WERI-Rb-1 (cell line): ENCODE results near the gene PTP4A2.

Experiments used
- DNase-seq: peaks from one replicate; pipeline ENCODE4 v3.0.0-alpha.2; 2020
- H3K27ac ChIP-seq: fragments of 250-450 bp; sonication (Bioruptor Pico); 2 replicates; pipeline ENCODE4 v1.5.1; 2020; ENCODE audit warnings: mild to moderate bottlenecking, moderate library complexity
- H3K27me3 ChIP-seq: fragments of 250-450 bp; sonication (Bioruptor Pico); 2 replicates; pipeline ENCODE4 v1.5.1; 2021; ENCODE audit warnings: mild to moderate bottlenecking, low read depth, moderate library complexity; ENCODE audit not compliant: insufficient read depth, severe bottlenecking
- H3K36me3 ChIP-seq: fragments of 250-450 bp; sonication (Bioruptor Pico); 2 replicates; pipeline ENCODE4 v1.5.1; 2020; ENCODE audit warnings: mild to moderate bottlenecking, moderate library complexity
- H3K4me3 ChIP-seq: 2 replicates; pipeline ENCODE4 v1.5.1; 2011; ENCODE audit warnings: low read depth, mild to moderate bottlenecking, control low read depth, low read length
- H3K9me3 ChIP-seq: fragments of 250-450 bp; sonication (Bioruptor Pico); 2 replicates; pipeline ENCODE4 v1.5.1; 2021; ENCODE audit warnings: mild to moderate bottlenecking, moderate library complexity; ENCODE audit not compliant: severe bottlenecking
- TF ChIP-seq, protein P1 (sequence below): IDR thresholded peaks from 2 replicates; pipeline ENCODE4 v1.5.1; 2011; ENCODE audit warnings: low read depth, mild to moderate bottlenecking, control low read depth, inconsistent platforms, low read length

PTP4A2 gene

DNA sequence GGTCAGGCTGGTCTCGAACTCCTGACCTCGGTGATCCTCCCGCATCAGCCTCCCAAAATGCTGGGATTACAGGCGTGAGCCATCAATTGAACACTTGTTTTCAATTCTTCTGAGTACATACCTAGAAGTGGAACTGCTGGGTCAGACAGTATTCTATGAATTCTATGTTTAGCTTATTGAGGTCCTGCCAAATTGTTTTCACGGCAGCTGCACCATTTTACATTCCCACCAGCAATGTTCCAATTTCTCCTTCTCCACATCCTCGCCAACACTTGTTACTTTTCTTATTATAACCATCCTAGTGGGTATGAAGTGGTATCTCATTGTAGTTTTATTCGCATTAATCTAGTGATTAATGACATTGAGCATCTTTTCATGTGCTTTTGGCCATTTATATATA is 49.9 kb downstream of the PTP4A2 start:
- TF ChIP-seq, protein P1, sequence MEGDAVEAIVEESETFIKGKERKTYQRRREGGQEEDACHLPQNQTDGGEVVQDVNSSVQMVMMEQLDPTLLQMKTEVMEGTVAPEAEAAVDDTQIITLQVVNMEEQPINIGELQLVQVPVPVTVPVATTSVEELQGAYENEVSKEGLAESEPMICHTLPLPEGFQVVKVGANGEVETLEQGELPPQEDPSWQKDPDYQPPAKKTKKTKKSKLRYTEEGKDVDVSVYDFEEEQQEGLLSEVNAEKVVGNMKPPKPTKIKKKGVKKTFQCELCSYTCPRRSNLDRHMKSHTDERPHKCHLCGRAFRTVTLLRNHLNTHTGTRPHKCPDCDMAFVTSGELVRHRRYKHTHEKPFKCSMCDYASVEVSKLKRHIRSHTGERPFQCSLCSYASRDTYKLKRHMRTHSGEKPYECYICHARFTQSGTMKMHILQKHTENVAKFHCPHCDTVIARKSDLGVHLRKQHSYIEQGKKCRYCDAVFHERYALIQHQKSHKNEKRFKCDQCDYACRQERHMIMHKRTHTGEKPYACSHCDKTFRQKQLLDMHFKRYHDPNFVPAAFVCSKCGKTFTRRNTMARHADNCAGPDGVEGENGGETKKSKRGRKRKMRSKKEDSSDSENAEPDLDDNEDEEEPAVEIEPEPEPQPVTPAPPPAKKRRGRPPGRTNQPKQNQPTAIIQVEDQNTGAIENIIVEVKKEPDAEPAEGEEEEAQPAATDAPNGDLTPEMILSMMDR: no peak
- no peak for DNase-seq
- Histone ChIP-seq H3K9me3 (no peaks in the 10 kb centered on the region), H3K27ac (no peak overlapping the region), H3K36me3 (no peaks in the 10 kb centered on the region), H3K4me3 (no peak overlapping the region), H3K27me3 (no peaks in the 10 kb centered on the region)

DNA sequence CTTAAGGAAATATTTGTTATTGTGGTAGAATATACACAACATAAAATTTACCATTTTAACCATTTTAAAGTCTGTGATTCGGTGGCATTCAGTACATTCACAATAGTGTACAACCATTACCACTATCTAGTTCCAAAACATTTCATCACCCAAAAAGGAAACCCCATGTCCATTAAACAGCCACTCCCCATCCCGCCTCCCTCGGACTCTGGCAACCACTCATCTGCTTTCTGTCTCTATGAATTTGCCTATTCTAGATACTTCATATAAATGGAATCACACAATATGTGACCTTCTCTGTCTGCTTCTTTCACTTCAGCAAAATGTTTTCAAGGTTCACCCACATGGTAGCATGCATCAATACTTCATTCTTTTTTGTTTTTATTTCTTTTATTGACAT is 51.3 kb downstream of the PTP4A2 start:
- Histone ChIP-seq H3K4me3 (no peak overlapping the region), H3K9me3 (no peaks in the 10 kb centered on the region), H3K27ac (no peak overlapping the region), H3K36me3 (no peaks in the 10 kb centered on the region), H3K27me3 (no peaks in the 10 kb centered on the region)
- TF ChIP-seq, protein P1: no peak
- no peak for DNase-seq

DNA sequence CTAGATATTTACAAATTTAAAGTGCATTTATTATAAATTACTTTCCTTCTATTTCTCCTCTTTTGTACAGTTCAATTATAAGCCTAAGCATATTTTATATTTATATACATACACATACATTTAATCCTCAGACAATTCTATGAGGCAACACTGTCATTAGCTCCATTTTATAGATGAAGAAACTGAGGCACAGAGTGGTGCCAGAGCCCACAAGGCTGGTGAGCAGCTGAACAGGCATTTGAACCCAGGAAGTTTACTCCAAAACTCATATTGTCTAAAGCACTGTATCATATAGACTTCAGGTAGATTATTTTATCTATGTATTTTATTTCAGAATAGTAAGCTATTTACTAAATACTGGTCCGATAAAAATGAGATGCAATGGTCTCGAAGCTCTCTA is 52.3 kb downstream of the PTP4A2 start:
- Histone ChIP-seq H3K4me3 (no peak overlapping the region), H3K36me3 (no peaks in the 10 kb centered on the region), H3K27me3 (no peaks in the 10 kb centered on the region), H3K9me3 (no peaks in the 10 kb centered on the region), H3K27ac (no peak overlapping the region)
- DNase-seq: no peak
- TF ChIP-seq, protein P1: no peak

GRCh38 chr1:31883357-31883942 is 54.7 kb downstream of the PTP4A2 start:
- no peaks in the 10 kb centered on the region for H3K36me3 ChIP-seq
- TF ChIP-seq, protein P1: no peak
- no peak for DNase-seq
- no peak overlapping the region for H3K27ac ChIP-seq
- no peak overlapping the region for H3K4me3 ChIP-seq
- H3K27me3 ChIP-seq: no peaks in the 10 kb centered on the region
- H3K9me3 ChIP-seq: no peaks in the 10 kb centered on the region

DNA sequence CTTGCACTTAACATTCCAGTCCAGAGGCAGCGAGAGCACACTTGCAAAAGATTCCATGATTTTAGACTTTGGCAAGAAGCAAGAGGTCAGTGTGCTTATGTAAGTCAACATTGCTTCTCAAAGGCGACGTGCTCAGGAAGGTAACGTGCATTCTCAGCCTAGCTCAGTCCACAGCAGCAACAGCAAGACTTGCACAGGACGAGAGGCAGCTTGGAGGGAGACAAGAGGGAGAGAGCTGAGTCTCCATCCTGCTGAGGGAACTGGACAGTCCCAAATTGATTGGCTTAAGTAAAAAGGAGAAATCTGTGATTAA is 56.5 kb downstream of the PTP4A2 start:
- H3K27ac ChIP-seq: no peak overlapping the region
- H3K9me3 ChIP-seq: no peaks in the 10 kb centered on the region
- TF ChIP-seq, protein P1: no peak
- no peaks in the 10 kb centered on the region for H3K36me3 ChIP-seq
- no peaks in the 10 kb centered on the region for H3K27me3 ChIP-seq
- no peak for DNase-seq
- H3K4me3 ChIP-seq: no peak overlapping the region

DNA sequence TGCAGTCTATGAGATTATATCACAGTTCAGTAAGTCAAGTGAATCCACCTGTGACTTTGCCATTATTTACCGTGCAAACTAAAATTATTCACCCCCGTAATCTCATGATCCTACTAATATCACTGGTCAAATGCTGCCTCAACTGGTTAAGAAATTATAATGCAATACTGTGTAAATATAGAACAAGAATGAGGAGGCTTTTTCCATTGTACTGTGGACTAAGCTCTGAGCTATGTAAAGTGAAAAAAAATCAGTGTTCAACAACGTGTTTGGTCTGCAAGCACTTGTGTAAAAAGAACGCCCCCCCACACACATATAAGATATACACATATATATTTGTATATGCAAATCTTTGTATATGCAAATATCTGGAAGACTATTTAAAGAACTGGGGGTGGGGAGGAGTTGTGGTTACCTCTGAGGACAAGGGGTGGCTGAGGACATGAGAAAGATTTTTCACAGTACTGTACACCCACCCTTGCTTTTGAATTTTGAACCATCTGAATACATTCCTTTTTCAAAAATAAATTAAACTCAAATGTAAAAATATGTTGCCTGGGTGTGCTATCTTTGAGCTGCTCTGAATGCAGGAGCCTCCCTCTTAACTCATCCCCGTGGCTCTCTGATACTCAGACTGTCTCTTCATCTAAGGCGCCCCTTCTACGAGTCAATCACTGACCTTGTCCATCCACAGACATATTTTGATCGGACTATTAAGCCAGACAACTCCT is 57.0 kb downstream of the PTP4A2 start:
- Histone ChIP-seq H3K27ac (no peak overlapping the region), H3K36me3 (no peaks in the 10 kb centered on the region), H3K27me3 (no peaks in the 10 kb centered on the region), H3K4me3 (no peak overlapping the region), H3K9me3 (no peaks in the 10 kb centered on the region)
- TF ChIP-seq, protein P1: no peak
- DNase-seq: no peak
